Germinal center (tissue), 1 donor: Measurements from ENCODE around the gene LMF2.

Experiments
- DNase-seq: peaks from one replicate; pipeline ENCODE4 v3.0.0; 2012; ENCODE audit warnings: mixed read lengths, low spot score

The LMF2 gene

GRCh38 chr22:50465066-50465930 is 42.2 kb downstream of the LMF2 start:
- no peak for DNase-seq

- no peak for DNase-seq
Observed at GRCh38 chr22:50464451-50464850, 43.1 kb downstream of the LMF2 start.

- no peak for DNase-seq
Observed at GRCh38 chr22:50463188-50463900, 44.2 kb downstream of the LMF2 start.

GRCh38 chr22:50461979-50462540 is 45.4 kb downstream of the LMF2 start:
- no peak for DNase-seq

GRCh38 chr22:50461536-50461935 is 46.0 kb downstream of the LMF2 start:
- no peak for DNase-seq

- DNase-seq = no peak
Observed at GRCh38 chr22:50460938-50461337, 46.6 kb downstream of the LMF2 start.

GRCh38 chr22:50459496-50460140 is 47.9 kb downstream of the LMF2 start:
- no peak for DNase-seq

GRCh38 chr22:50459016-50459415 is 48.5 kb downstream of the LMF2 start:
- DNase-seq = no peak

- DNase-seq = no peak
Observed at GRCh38 chr22:50456466-50457234, 50.9 kb downstream of the LMF2 start.

GRCh38 chr22:50456026-50456425 is 51.5 kb downstream of the LMF2 start:
- no peak for DNase-seq

GRCh38 chr22:50455201-50455600 is 52.3 kb downstream of the LMF2 start:
- no peak for DNase-seq

- DNase-seq = no peak
Observed at GRCh38 chr22:50454556-50455075, 52.9 kb downstream of the LMF2 start.
